ENCODE results near the gene VWF.
"Not testable (repeated sequence)": the region's sequence is repeated elsewhere in the genome, so short reads cannot be mapped to it uniquely, and the experiment has no call there.

VWF gene

DNA sequence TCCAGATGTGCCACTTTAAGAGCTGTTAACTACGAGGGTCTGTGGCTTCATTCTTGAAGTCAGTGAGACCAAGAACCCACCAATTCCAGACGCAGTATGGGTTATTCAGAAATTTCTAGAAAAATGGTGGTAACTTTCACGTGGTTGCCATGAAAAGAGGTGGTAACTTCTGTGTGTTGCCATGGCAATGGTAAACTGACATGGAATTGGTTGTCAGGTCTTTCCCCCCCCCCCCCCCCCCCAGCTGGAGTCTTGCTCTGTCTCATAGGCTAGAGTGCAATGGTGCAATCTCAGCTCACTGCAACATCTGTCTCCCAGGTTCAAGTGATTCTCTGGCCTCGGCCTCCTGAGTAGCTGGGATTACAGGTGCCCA, 18.8 kb upstream of the VWF start:
- no peak for DNase-seq

DNA sequence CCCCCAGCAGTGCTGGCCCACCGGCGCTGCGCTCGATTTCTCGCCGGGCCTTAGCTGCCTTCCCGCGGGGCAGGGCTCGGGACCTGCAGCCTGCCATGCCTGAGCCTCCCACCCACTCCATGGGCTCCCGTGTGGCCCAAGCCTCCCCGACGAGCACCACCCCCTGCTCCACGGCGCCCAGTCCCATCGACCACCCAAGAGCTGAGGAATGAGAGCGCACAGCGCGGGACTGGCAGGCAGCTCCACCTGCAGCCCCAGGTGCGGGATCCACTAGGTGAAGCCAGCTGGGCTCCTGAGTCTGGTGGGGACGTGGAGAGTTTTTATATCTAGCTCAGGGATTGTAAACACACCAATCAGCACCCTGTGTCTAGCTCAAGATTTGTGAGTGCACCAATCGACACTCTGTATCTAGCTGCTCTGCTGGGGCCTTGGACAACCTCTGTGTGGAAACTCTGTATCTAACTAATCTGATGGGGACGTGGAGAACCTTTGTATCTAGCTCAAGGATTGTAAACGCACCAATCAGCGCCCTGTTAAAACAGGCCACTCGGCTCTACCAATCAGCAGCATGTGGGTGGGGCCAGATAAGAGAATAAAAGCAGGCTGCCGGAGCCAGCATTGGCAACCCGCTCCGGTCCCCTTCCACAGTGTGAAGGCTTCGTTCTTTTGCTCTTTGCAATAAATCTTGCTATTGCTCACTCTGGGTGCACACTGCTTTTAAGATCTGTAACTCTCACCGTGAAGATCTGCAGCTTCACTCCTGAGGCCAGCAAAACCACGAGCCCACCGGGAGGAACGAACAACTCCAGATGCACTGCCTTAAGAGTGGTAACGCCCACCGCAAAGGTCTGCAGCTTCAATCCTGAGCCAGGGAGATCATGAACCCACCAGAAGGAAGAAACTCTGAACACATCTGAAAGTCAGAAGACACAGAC, 18.2 kb upstream of the VWF start:
- peak; percentile 70 for DNase-seq

- DNase-seq = not testable (repeated sequence)
These were observed 17.4 kb upstream of the VWF start for GRCh38 chr12:6141731-6142367.

DNA sequence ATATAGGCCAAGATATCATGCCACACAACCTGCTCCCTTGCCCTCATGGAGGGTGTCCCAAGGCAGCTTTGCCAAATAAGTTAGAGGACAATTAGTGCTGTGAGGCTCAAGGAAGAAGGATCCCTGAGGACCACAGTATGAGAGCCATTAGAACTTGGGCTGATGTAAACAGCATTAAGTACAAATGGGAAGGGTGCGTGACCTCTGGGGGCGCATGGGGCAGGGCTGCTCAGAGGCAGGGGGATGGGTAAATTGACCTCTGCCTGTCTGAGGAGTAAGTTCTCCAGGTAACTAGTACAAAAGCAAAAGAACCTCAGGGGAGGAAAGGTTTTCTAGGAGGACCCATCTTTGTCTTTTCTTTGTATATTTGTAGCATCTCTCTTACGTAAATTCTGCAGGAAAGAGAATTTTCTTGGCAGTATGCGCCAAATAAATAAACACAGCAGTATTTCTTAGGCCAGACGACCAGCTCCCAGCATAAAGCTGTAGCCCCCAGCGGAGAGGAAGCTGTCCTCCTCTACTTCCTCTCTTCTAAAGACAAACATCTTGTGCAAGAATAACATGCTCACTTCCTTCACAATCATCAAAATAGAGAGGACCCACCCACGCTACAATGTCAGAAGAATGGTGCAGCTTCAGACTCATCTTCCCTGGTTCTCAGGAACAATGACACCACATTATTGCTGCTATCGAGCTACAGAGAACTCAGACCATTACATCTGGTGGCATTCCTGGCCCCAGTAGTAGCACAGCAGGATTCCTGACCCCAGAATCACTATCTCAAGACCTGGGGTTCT, 16.4 kb upstream of the VWF start:
- peak; percentile 84 for DNase-seq

DNA sequence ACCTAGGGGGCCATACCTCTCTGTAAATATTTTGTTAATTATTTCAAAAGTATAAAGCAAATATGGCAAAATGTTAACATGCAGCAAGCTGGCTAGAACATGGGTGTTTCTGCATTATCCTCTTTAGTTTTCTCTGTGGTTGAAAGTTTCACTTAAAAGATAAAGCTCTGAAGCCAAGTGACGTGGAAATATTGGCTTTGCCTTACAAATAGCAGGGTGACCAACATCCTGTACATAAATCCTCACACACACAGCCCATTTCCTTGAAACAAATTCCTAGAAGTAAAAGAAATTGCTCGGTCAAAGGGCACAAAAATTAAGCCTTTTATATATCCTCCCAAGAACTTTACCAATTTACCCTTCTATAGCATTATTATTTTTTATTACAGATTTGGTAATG, 10.6 kb upstream of the VWF start:
- DNase-seq = peak; percentile 44

DNA sequence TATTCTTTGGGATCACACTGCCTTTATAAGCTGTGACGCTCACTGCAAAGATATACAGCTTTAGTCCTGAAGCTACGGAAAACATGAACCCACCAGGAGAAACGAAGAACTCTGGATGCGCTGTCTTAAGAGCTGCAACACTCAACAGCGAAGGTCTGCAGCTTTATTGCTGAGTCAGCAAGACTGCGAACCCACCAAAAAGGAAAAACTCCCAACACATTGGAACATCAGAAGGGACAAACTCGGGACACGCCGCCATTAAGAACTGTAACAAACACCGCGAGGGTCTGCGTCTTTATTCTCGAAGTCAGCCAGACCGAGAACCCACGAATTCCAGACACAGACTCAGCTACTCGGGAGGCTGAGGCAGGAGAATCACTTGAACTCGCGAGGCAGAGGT, 9.2 kb upstream of the VWF start:
- DNase-seq = no peak

DNA sequence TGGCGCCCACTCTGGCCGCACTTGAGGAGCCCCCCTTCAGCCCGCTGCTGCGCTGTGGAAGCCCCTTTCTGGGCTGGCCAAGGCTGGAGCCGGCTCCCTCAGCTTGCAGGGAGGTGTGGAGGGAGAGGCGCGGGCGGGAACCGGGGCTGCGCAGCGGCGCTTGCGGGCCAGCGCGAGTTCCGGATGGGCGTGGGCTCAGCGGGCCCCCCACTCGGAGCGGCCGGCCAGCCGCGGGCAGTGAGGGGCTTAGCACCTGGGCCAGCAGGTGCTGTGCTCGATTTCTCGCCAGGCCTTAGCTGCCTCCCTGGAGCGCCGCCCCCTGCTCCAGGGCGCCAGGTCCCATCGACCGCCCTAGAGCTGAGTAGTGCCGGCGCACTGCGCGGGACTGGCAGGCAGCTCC, 8.0 kb upstream of the VWF start:
- DNase-seq = no peak

- DNase-seq = no peak
These were observed 789 bp upstream of the VWF start for GRCh38 chr12:6125310-6125608.

DNA sequence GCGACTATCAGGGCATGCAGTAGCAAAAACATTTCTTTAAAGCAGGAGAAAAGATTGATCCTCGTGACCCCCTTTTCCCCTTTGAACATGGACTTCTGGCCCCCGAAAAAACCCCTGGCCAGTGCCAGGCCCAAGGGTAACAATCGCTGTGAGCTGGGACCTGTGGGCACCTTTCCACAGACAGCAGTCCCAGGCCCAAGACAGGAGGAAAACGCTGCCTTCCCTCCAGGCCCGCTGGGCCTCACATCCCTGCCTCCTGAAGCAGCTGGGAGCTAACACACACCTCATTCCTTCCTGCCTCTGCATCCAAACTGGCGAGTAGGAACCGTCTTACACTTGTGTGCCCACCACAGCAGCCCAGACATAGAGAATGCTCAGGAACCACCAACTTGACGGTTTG, 1.2 kb downstream of the VWF start:
- no peak for DNase-seq

DNA sequence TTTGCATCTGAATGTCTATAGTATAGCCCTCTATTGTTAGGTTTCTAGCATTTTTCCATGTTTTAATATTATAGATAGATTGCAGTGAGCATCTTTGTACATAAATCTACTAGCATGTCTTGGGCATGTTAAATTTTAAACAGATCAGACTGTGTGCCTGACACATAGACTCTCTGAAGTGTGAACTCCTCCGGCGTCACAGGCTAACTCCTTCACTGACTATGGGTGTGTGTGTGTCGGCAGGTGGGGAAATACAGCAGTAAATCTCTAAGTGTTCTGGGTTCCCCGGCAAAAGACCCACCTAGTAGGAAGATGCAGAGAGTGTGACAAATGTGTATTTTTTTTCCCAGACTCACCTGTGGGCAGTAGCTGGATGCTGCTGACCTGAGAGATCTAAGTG, 2.3 kb downstream of the VWF start:
- no peak for DNase-seq

- no peak for DNase-seq
These were observed 3.5 kb downstream of the VWF start for GRCh38 chr12:6120796-6121473.

DNA sequence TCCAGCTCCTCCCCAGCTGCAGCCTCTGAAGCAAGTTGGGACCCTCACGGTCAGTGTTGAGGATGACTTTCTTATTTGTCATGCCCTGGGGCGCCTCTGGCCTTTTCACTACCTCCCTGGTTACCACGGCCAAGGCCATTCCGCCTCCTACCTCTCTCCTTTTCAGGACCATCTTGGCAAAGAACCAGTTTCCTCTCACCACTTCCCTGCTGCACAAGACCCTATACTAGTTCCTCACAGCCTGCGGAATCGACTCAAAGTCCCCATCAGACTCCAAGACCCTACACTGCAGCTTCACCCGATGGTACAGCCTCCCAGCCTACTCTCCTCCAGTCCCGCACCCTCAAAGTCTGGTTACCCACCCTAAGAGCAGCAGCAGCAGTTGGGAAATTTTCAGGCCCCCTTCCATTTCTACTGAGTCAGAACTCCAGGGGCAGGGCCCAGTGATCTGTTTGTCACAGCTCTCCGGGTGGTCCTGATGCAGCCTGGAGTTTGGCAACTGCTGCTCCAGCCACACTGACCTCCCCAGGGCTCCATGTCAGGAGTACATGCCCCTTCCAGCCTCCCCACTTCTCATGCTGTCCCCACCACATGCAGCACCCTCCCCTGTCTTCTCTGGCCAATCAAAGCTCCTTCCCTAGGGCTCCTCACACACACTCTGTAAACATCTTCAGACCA, 5.4 kb downstream of the VWF start:
- DNase-seq = no peak

DNA sequence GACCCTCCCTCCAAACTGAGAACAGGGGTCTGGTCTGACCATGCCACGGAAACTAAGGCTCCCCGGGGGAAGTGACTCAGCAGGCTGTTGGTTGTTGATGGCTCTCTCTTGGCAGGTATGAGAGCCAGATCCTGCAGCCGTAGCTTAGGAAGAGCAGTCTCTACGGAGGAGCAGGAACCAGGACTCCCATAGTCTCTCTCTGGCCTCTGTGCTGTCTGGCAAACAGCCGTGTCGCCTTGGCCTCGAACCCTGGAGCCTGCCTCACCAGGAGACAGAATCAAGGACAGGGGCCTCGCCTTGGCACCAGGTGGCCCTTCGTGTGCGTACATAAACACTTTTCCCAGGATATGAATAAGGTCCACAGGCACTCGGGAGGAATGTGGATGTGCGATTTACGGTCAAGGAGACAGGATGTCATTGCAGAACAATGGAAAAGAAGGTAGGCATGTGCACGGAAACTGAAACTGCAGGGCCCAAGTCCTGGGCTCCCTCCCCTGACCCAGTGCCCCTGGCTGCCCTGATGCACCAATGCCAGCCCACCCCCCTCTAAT, 7.9 kb downstream of the VWF start:
- no peak for DNase-seq

- no peak for DNase-seq
These were observed 9.1 kb downstream of the VWF start for GRCh38 chr12:6115389-6115788.

GRCh38 chr12:6114476-6114870, 10.0 kb downstream of the VWF start:
- no peak for DNase-seq

DNA sequence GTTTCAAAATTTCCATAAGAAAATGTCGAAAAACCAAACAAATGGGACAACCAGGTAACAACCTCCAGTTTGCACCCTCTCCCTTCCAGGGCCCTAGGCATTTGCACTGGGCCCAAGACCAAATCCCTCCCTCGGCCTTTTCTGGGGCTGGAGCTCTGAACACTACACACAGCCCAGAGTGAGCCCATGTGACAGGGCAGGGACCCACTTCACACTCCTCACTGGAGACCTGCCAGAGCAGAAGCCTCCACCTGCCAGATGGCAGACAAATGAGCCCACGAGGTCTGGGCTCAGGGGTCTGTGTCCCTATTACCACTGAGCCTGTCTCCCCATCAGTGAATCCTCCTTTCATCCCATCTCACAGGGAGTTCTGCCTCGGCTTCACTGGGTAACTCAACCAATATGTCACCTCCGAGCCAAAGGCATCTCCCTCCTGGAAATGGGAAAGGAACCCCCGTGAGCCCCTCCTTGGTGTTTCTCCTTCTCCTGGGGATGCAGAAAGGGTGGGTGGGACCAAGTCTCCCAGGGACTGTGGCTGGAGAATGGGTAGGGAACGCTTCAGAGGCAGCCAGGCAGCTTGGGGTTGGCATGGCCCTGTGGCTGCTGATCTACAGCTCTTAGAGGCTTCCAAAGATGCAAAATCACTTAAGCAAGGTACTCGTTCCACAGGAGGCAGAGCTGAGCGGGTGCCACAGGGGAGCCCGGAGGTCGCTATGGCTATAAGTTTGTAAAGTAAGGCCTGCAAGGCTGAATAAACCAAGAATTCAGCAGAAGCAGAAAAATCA, 10.6 kb downstream of the VWF start:
- no peak for DNase-seq

DNA sequence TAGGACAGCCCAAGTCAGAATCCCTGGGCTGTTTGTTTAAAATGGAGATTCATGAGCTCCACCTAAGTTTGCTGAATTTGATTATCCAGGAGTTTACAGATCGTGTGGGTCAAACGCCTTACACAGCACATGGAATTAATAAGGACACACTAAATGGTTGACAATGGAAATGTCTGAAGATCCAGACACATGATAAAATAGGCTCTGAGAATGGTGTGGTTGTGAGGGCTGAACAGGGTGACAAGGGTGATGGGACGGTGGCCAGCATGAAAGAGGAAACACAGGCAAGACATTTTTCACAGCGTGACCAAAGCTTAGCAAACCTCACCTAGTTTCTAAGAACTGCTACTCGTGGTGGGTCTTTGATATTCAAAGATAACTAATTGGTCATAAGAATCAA, 12.5 kb downstream of the VWF start:
- peak; percentile 64 for DNase-seq

DNA sequence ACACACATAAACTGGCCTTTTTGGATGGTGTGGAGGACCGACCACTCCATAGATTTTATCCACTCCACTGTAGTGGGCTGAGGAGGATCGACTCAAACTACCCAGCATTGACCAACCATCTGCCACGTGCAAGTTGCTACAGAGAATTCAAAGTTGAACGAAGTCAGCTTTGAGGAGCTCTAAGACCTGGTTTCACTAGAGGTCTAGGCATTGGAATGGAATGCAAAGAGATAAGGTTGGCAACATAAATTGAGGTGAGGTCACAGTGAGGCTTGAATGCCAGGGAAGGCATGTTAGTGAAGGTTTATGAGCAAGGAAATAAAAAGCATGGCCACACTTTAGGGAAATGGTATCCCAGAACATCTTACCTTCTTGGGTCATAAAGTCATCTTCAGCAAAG, 14.5 kb downstream of the VWF start:
- DNase-seq = no peak

GRCh38 chr12:6106218-6106617, 18.3 kb downstream of the VWF start:
- DNase-seq = no peak

GRCh38 chr12:6104842-6105241, 19.6 kb downstream of the VWF start:
- DNase-seq = no peak

GRCh38 chr12:6104027-6104426, 20.4 kb downstream of the VWF start:
- peak; percentile 90 for DNase-seq

GRCh38 chr12:6102021-6102420, 22.4 kb downstream of the VWF start:
- DNase-seq = not testable (repeated sequence)
